HG02885 (cell line): ENCODE measurements around the gene DNAJC10.

Source experiments
- ATAC-seq: cut with Tn5 transposase; IDR thresholded peaks from one replicate; pipeline ENCODE4 v1.9.1; 2021; ENCODE audit warnings: mild to moderate bottlenecking; ENCODE audit not compliant: unreplicated experiment, poor library complexity

DNAJC10 gene

GRCh38 chr2:182826496-182826895 lies 110.4 kb downstream of the DNAJC10 start:
- no peak for ATAC-seq

- no peak for ATAC-seq
Observed at GRCh38 chr2:182827182-182827879, 111.3 kb downstream of the DNAJC10 start.

GRCh38 chr2:182831101-182831500 lies 115.0 kb downstream of the DNAJC10 start:
- ATAC-seq: no peak

- ATAC-seq: no peak
Observed at GRCh38 chr2:182831921-182832320, 115.9 kb downstream of the DNAJC10 start.

DNA sequence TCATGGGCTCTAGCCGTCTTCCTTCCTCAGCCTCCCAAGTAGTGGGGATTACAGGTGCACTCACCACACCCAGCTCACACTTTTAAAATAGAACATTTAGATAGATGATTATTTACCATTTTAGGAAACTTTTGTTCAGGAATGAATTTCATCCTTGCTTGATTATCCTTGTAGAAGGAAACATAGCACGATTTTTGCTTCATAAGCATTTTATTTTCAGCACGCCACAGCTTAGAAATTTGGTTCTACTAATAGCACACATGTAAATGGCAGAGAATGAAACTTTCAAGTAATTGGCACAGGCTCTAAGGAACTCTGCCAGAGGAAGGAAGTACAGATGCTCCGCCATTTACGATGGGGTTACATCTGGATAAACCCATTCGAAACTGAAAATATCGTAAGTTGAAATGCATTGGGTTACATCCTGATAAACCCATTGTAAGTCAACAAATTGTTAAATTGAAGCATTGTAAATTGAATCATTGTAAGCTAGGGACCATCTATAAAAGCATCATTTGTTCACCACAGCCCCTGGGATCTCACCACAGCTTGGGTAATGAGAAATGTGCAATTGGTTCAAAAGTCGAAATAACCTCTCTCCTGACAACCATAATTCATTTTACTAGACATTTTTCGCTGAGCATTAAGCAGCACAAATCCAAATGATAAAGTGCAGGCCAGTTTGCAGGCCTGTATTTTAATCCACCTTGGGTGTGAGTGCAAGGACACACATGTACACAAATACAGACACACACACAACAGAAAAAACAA lies 117.2 kb downstream of the DNAJC10 start:
- no peak for ATAC-seq

DNA sequence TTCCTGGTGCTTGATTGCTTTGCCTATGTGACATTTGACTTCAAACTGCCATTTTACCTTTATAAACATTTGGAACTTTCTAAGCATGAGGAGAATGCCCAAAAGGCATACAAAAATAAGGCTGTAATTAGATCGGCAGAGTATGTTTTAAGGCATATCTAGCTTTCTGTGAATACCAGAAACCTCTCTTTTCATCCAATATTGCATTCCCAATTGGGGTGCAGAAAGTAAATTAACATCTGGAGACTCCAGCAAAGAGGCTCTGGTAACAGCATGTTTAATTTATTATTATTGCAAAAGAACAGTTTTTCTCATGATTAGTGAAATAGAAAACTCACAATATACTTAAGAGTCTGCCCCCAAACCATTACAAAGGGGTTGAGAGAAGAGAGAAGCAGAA lies 118.2 kb downstream of the DNAJC10 start:
- ATAC-seq: no peak

- no peak for ATAC-seq
Observed at GRCh38 chr2:182836451-182836850, 120.4 kb downstream of the DNAJC10 start.
